WTC11 (cell line): ENCODE data around the gene OR4N2.
"Not testable (repeated sequence)": the region's sequence is repeated elsewhere in the genome, so short reads cannot be mapped to it uniquely, and the experiment has no call there.

Source experiments
- ELF4 ChIP-seq: sonication (generic); formaldehyde crosslinking; IDR thresholded peaks from 2 replicates; pipeline ENCODE4 v1.8.1; 2022; ENCODE audit warnings: low read depth, mild to moderate bottlenecking, moderate library complexity, missing genetic modification reagents
- MAX ChIP-seq: sonication (generic); formaldehyde crosslinking; IDR thresholded peaks from 2 replicates; pipeline ENCODE4 v1.8.0; 2022; ENCODE audit warnings: mild to moderate bottlenecking, missing genetic modification reagents
- TF ChIP-seq, protein P1 (sequence below): sonication (generic); formaldehyde crosslinking; IDR thresholded peaks from 2 replicates; pipeline ENCODE4 v1.8.1; 2022; ENCODE audit warnings: low read depth, missing genetic modification reagents, borderline replicate concordance

- TF ChIP-seq ELF4, MAX (CRISPR knock-in tag): not testable (repeated sequence)
- TF ChIP-seq, protein P1, sequence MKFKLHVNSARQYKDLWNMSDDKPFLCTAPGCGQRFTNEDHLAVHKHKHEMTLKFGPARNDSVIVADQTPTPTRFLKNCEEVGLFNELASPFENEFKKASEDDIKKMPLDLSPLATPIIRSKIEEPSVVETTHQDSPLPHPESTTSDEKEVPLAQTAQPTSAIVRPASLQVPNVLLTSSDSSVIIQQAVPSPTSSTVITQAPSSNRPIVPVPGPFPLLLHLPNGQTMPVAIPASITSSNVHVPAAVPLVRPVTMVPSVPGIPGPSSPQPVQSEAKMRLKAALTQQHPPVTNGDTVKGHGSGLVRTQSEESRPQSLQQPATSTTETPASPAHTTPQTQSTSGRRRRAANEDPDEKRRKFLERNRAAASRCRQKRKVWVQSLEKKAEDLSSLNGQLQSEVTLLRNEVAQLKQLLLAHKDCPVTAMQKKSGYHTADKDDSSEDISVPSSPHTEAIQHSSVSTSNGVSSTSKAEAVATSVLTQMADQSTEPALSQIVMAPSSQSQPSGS = not testable (repeated sequence)
Observed at GRCh38 chr14:19834203-19834848, 30.8 kb downstream of the OR4N2 start.
